Activated CD8-positive, alpha-beta T cell treated with anti-CD3 and anti-CD28 coated beads for 36 hours (primary cell): Measurements from ENCODE around the gene STK4. TPM values are rescaled to one million over a fixed set of nuclear protein-coding genes. Genes with fewer than 3 reads are reported as not detected.

Source experiments
- ATAC-seq: fragments of 200-7000 bp; cut with Tn5 transposase; one replicate; pipeline ENCODE4 v1.10.0; 2021; ENCODE audit warnings: mild to moderate bottlenecking, moderate library complexity
- CTCF ChIA-PET: fragments of 350-600 bp; sonication (Branson Sonifier 250); formaldehyde crosslinking; loops from one replicate; lab custom pipeline; 2021; ENCODE audit warnings: antibody characterized with exemption; lab: Charles Lee
- POLR2A ChIA-PET: fragments of 350-600 bp; sonication (Branson Sonifier 250); formaldehyde crosslinking; loops from one replicate; lab custom pipeline; 2021; ENCODE audit warnings: antibody characterized with exemption; lab: Charles Lee
- DNase-seq: peaks from one replicate; pipeline ENCODE4 v3.0.0-alpha.2; 2020
- H3K27ac Mint-ChIP-seq: one replicate; pipeline ENCODE4 v1.8.0; 2021; ENCODE audit warnings: mild to moderate bottlenecking, mixed read lengths
- H3K27me3 Mint-ChIP-seq: one replicate; pipeline ENCODE4 v1.8.0; 2021; ENCODE audit warnings: mixed read lengths
- H3K36me3 Mint-ChIP-seq: one replicate; pipeline ENCODE4 v1.8.0; 2021; ENCODE audit warnings: low read depth, mixed read lengths
- H3K4me1 Mint-ChIP-seq: one replicate; pipeline ENCODE4 v1.8.0; 2021; ENCODE audit warnings: low read depth, mixed read lengths
- H3K4me3 Mint-ChIP-seq: one replicate; pipeline ENCODE4 v1.8.0; 2021; ENCODE audit warnings: mild to moderate bottlenecking, moderate library complexity, mixed read lengths
- H3K9me3 Mint-ChIP-seq: one replicate; pipeline ENCODE4 v1.8.0; 2021; ENCODE audit warnings: mixed read lengths
- intact Hi-C: fragments of 100-400 bp; cut with micrococcal nuclease; formaldehyde crosslinking; loops from one replicate; pipeline ENCODE4 v1.10.0; 2022
- total RNA-seq, 2 experiments: library from RNA; stranded (reverse); gene quantifications; one replicate each; pipeline ENCODE4 v1.2.3, GENCODE V29; 2021
- TF ChIP-seq, protein P1 (sequence below): fragments of 200-600 bp; IDR thresholded peaks from one replicate; pipeline ENCODE4 v1.8.0; 2022; ENCODE audit warnings: antibody characterized with exemption, mild to moderate bottlenecking

STK4 gene
- total RNA-seq, 2 experiments from 2014 or later, result 154 to 165 TPM

DNA sequence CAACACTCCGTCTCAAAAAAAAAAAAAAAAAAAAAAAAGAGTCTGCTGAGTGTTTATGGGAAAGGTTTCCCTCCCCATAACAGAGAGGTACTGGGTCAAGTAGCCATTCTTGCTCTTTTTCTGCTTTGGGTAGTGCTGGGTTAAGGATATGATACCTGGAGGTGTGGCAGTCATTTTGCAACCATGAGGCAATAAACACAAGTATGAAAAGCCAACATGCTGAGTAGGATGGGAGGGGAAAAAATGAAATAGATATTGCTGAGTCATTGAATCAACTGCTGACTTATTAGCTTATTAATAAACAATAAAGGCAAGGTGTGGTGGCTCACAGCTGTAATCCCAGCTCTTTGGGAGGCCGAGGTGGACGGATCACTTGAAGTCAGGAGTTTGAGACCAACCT is 3.8 kb upstream of the STK4 start:
- DNase-seq (no peak), ATAC-seq (no peak)
- Mint-ChIP-seq H3K4me1 (peaks cover 63% of the 10 kb centered on the region), H3K27ac (peak overlapping the region; percentile 35), H3K9me3 (peaks cover 2% of the 10 kb centered on the region), H3K4me3 (no peak overlapping the region), H3K36me3 (peaks cover 35% of the 10 kb centered on the region), H3K27me3 (no peaks in the 10 kb centered on the region)
- intact Hi-C loops, result loop anchor here (5.0 kb wide), 1 partner anchor 75 kb away; the partner anchor contains the start of gene YWHAB
- POLR2A ChIA-PET, result interaction anchor here (0.6 to 2.1 kb wide), 6 partner anchors 8 to 28 kb away, joined by 3 to 7 read pairs (median 4); no protein-coding TSS in a partner anchor
- CTCF ChIA-PET, result interaction anchor here (1.2 to 3.1 kb wide), 3 partner anchors 11 to 49 kb away, joined by 4 to 9 read pairs (median 5); no protein-coding TSS in a partner anchor
- TF ChIP-seq, protein P1, sequence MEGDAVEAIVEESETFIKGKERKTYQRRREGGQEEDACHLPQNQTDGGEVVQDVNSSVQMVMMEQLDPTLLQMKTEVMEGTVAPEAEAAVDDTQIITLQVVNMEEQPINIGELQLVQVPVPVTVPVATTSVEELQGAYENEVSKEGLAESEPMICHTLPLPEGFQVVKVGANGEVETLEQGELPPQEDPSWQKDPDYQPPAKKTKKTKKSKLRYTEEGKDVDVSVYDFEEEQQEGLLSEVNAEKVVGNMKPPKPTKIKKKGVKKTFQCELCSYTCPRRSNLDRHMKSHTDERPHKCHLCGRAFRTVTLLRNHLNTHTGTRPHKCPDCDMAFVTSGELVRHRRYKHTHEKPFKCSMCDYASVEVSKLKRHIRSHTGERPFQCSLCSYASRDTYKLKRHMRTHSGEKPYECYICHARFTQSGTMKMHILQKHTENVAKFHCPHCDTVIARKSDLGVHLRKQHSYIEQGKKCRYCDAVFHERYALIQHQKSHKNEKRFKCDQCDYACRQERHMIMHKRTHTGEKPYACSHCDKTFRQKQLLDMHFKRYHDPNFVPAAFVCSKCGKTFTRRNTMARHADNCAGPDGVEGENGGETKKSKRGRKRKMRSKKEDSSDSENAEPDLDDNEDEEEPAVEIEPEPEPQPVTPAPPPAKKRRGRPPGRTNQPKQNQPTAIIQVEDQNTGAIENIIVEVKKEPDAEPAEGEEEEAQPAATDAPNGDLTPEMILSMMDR, result no peak

DNA sequence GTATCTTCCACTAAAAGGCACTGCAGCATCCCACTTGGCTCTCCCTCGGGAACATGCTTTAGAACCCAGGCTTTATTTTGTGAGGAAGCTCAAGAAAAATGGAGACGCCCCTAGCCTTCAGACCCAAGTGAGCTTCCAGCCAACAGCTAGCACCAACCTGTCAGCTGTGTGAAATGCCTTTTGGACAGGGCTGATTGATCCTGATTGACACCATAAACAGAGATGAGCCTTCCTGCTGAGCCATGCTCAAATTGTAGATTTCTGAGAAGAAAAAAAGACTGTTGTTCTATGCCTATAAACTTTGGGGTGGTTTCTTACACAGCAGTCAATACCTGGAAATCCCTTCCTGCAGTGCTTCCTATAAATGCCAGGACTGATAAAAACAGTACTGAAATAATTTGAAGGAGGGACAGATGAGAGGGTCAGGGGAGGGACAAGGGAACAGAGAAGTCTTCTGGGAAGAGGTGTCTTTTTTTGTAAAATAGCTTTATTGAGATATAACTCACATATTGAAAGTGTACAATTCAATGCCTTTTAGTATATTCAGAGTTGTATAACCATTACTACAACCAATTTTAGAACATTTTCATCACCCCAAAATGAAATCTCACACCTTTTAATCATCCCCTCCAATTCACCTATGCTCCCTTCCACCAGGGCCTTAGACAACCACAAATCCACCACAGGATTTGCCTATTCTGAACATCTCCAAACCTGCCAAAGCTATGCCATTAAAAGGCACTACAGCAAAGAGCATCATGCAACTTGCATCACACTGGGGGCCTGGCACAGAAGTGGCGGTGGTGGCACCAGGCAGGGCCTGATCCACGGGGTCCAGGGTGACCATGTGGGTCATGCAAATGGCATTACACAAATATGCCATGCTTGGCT is 2.7 kb upstream of the STK4 start:
- Mint-ChIP-seq H3K27me3 (no peaks in the 10 kb centered on the region), H3K4me3 (peak overlapping the region; percentile 18), H3K9me3 (peaks cover 2% of the 10 kb centered on the region), H3K4me1 (peaks cover 56% of the 10 kb centered on the region), H3K27ac (peak overlapping the region; percentile 71), H3K36me3 (peaks cover 35% of the 10 kb centered on the region)
- POLR2A ChIA-PET, result interaction anchor here (1.5 to 2.1 kb wide), 2 partner anchors 9 to 27 kb away, joined by 6 to 7 read pairs; no protein-coding TSS in a partner anchor
- TF ChIP-seq, protein P1, result no peak
- CTCF ChIA-PET, result interaction anchor here (0.7 to 1.2 kb wide), 4 partner anchors 15 to 132 kb away, joined by 3 to 5 read pairs (median 4); no protein-coding TSS in a partner anchor
- intact Hi-C loops, result loop anchor here (5.0 kb wide), 1 partner anchor 76 kb away; the partner anchor contains the start of gene YWHAB
- no peak for ATAC-seq
- peak; percentile 50 for DNase-seq

DNA sequence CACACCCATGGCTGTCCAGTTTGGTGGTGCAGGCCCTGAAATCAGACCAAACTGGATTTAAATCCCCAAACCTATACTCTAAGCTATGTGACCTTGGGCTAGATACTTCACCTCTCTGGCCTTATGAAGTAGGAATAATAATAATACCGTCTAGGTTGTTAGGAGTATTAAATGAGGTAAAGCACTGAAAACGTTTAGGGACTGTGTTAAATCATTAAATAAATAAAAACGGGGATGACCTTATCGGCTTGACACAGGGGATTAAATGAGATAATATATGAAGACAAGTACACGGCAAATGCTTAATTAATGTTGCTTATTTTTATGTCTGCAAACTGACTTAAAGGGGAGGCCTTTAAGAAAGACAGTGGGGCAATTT is 672 bp upstream of the STK4 start:
- Mint-ChIP-seq H3K27me3 (no peaks in the 10 kb centered on the region), H3K4me1 (peaks cover 59% of the 10 kb centered on the region), H3K27ac (peak overlapping the region; percentile 99), H3K4me3 (peak overlapping the region; percentile 100), H3K36me3 (peaks cover 33% of the 10 kb centered on the region), H3K9me3 (peaks cover 2% of the 10 kb centered on the region)
- ChIA-PET POLR2A (interaction anchor here (0.6 to 6.6 kb wide), 8 partner anchors 9 to 78 kb away, joined by 3 to 55 read pairs (median 4); no protein-coding TSS in a partner anchor), CTCF (interaction anchor here (1.0 to 1.2 kb wide), 3 partner anchors 12 to 69 kb away, joined by 3 to 4 read pairs (median 3); no protein-coding TSS in a partner anchor)
- ATAC-seq (no peak), DNase-seq (no peak)
- intact Hi-C loops, result no loop called here
- TF ChIP-seq, protein P1, result no peak

DNA sequence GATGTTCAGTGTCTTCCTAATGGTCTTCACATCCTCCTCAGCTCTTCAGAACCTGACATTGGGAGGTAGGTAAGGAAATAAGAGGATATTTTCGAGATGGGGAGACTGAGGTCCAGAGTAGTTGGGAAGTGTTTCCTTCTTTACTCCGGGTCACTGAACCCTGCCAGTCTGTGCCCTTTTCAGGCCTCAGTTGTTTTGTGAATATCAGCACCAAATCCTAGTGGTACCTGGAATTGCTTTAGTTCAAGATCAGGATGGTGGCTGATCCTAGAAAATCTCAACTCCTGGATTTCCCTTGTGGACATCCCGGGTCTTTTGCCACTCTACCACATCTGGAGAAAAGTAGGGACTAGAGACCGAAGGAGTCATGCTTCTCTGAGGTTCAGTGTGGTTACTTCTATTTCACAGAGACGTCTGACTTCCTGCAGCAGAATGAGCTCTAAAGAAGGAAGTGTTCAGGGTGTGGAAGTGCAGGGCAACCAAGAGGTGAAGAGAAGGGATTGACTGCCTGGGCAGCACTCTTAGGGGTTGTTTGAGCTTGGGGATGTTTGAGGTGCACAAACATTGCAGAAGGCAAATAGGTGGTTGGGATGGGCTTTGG is 995 bp downstream of the STK4 start:
- Mint-ChIP-seq H3K27me3 (no peaks in the 10 kb centered on the region), H3K4me1 (peaks cover 56% of the 10 kb centered on the region), H3K36me3 (peaks cover 43% of the 10 kb centered on the region), H3K4me3 (peak overlapping the region; percentile 100), H3K9me3 (peaks cover 2% of the 10 kb centered on the region), H3K27ac (peak overlapping the region; percentile 99)
- peak; percentile 44 for DNase-seq
- POLR2A ChIA-PET, result interaction anchor here (0.6 to 6.6 kb wide), 12 partner anchors 8 to 151 kb away, joined by 3 to 55 read pairs (median 6); partner anchors contain the start of gene TOMM34
- CTCF ChIA-PET, result interaction anchor here (0.7 to 1.7 kb wide), 5 partner anchors 11 to 43 kb away, joined by 3 to 6 read pairs (median 4); no protein-coding TSS in a partner anchor
- intact Hi-C loops, result no loop called here
- TF ChIP-seq, protein P1, result no peak
- peak; percentile 16 for ATAC-seq
